Measurements from ENCODE around the gene CAPN2. TPM values are rescaled to one million over a fixed set of nuclear protein-coding genes. Genes with fewer than 3 reads are reported as not detected.
A peak's percentile ranks its signal among the peaks of the same experiment; 100 is the strongest.

The CAPN2 gene
- total RNA-seq, 1 experiment from 2014 or later: 155 TPM

- H3K27ac ChIP-seq: no peak overlapping the region
- DNase-seq (ENCODE audit: low read depth in 1 of 2, low spot score in 2 of 2): no peak
- no peak overlapping the region for H3K4me3 ChIP-seq
- no peaks in the 10 kb centered on the region for H3K9me3 ChIP-seq (replicated peaks)
- H3K27me3 ChIP-seq (replicated peaks): no peaks in the 10 kb centered on the region
- peaks cover 71% of the 10 kb centered on the region for H3K4me1 ChIP-seq (replicated peaks)
- H3K36me3 ChIP-seq: peaks cover 83% of the 10 kb centered on the region
These were observed 4.0 kb downstream of the CAPN2 start for GRCh38 chr1:223716302-223716862.

GRCh38 chr1:223717123-223717522 is 4.8 kb downstream of the CAPN2 start:
- no peak overlapping the region for H3K27ac ChIP-seq
- H3K4me3 ChIP-seq: no peak overlapping the region
- H3K4me1 ChIP-seq (replicated peaks): peaks cover 64% of the 10 kb centered on the region
- no peaks in the 10 kb centered on the region for H3K27me3 ChIP-seq (replicated peaks)
- no peaks in the 10 kb centered on the region for H3K9me3 ChIP-seq (replicated peaks)
- no peak for DNase-seq (ENCODE audit: low read depth in 1 of 2, low spot score in 2 of 2)
- peaks cover 87% of the 10 kb centered on the region for H3K36me3 ChIP-seq

GRCh38 chr1:223717695-223718363 is 5.5 kb downstream of the CAPN2 start:
- H3K4me1 ChIP-seq (replicated peaks): peaks cover 59% of the 10 kb centered on the region

GRCh38 chr1:223718850-223719249 is 6.5 kb downstream of the CAPN2 start:
- Histone ChIP-seq H3K9me3 (replicated peaks) (no peaks in the 10 kb centered on the region), H3K27ac (0 out of 2 replicates have a peak overlapping the region, but pooled peaks have one; percentile 5), H3K4me3 (no peak overlapping the region), H3K27me3 (replicated peaks) (no peaks in the 10 kb centered on the region), H3K4me1 (replicated peaks) (peaks cover 55% of the 10 kb centered on the region), H3K36me3 (peaks cover 83% of the 10 kb centered on the region)
- DNase-seq (ENCODE audit: low read depth in 1 of 2, low spot score in 2 of 2): no peak

More at GRCh38 chr1:223717695-223718363, 5.5 kb downstream of the CAPN2 start:
- Histone ChIP-seq H3K4me3 (no peak overlapping the region), H3K27me3 (replicated peaks) (no peaks in the 10 kb centered on the region), H3K36me3 (peaks cover 80% of the 10 kb centered on the region), H3K27ac (no peak overlapping the region), H3K9me3 (replicated peaks) (no peaks in the 10 kb centered on the region)
- DNase-seq (ENCODE audit: low read depth in 1 of 2, low spot score in 2 of 2): no peak

- Histone ChIP-seq H3K4me1 (replicated peaks) (peaks cover 55% of the 10 kb centered on the region), H3K36me3 (peaks cover 84% of the 10 kb centered on the region), H3K27ac (no peak overlapping the region), H3K9me3 (replicated peaks) (no peaks in the 10 kb centered on the region), H3K27me3 (replicated peaks) (no peaks in the 10 kb centered on the region), H3K4me3 (no peak overlapping the region)
- DNase-seq (ENCODE audit: low read depth in 1 of 2, low spot score in 2 of 2): no peak
These were observed 8.7 kb downstream of the CAPN2 start for GRCh38 chr1:223720971-223721591.

GRCh38 chr1:223721658-223722607 is 9.6 kb downstream of the CAPN2 start:
- H3K27ac ChIP-seq: no peak overlapping the region
- no peak overlapping the region for H3K4me3 ChIP-seq
- peaks cover 55% of the 10 kb centered on the region for H3K4me1 ChIP-seq (replicated peaks)
- no peaks in the 10 kb centered on the region for H3K27me3 ChIP-seq (replicated peaks)
- H3K36me3 ChIP-seq: peaks cover 80% of the 10 kb centered on the region
- DNase-seq (ENCODE audit: low read depth in 1 of 2, low spot score in 2 of 2): no peak
- H3K9me3 ChIP-seq (replicated peaks): no peaks in the 10 kb centered on the region

GRCh38 chr1:223723351-223723904 is 11.1 kb downstream of the CAPN2 start:
- Histone ChIP-seq H3K27ac (no peak overlapping the region), H3K27me3 (replicated peaks) (no peaks in the 10 kb centered on the region), H3K9me3 (replicated peaks) (no peaks in the 10 kb centered on the region), H3K4me1 (replicated peaks) (peaks cover 54% of the 10 kb centered on the region), H3K4me3 (no peak overlapping the region), H3K36me3 (peaks cover 80% of the 10 kb centered on the region)
- DNase-seq (ENCODE audit: low read depth in 1 of 2, low spot score in 2 of 2): no peak

GRCh38 chr1:223724376-223724775 is 12.0 kb downstream of the CAPN2 start:
- H3K27ac ChIP-seq: peak overlapping the region; percentile 2; the same call in 1 of the 2 replicates
- peaks cover 45% of the 10 kb centered on the region for H3K4me1 ChIP-seq (replicated peaks)
- H3K9me3 ChIP-seq (replicated peaks): no peaks in the 10 kb centered on the region
- DNase-seq (ENCODE audit: low read depth in 1 of 2, low spot score in 2 of 2): peak; percentile 74 to 75
- H3K27me3 ChIP-seq (replicated peaks): no peaks in the 10 kb centered on the region
- peaks cover 80% of the 10 kb centered on the region for H3K36me3 ChIP-seq
- no peak overlapping the region for H3K4me3 ChIP-seq

- Histone ChIP-seq H3K36me3 (peaks cover 71% of the 10 kb centered on the region), H3K9me3 (replicated peaks) (no peaks in the 10 kb centered on the region), H3K4me1 (replicated peaks) (peaks cover 47% of the 10 kb centered on the region), H3K27me3 (replicated peaks) (no peaks in the 10 kb centered on the region), H3K4me3 (no peak overlapping the region), H3K27ac (peak overlapping the region; percentile 61; the same call in 1 of the 2 replicates)
- DNase-seq (ENCODE audit: low read depth in 1 of 2, low spot score in 2 of 2): no peak
These were observed 13.2 kb downstream of the CAPN2 start for GRCh38 chr1:223725578-223725977.

GRCh38 chr1:223726380-223727001 is 14.2 kb downstream of the CAPN2 start:
- no peak overlapping the region for H3K4me3 ChIP-seq
- peaks cover 56% of the 10 kb centered on the region for H3K4me1 ChIP-seq (replicated peaks)
- H3K36me3 ChIP-seq: peaks cover 68% of the 10 kb centered on the region

GRCh38 chr1:223727541-223727940 is 15.2 kb downstream of the CAPN2 start:
- peak overlapping the region; percentile 42; the same call in 1 of the 2 replicates for H3K27ac ChIP-seq
- no peak for DNase-seq (ENCODE audit: low read depth in 1 of 2, low spot score in 2 of 2)

More at GRCh38 chr1:223726380-223727001, 14.2 kb downstream of the CAPN2 start:
- no peaks in the 10 kb centered on the region for H3K27me3 ChIP-seq (replicated peaks)
- no peaks in the 10 kb centered on the region for H3K9me3 ChIP-seq (replicated peaks)
- peak overlapping the region; percentile 61 for H3K27ac ChIP-seq
- peak; percentile 96 to 97 for DNase-seq (ENCODE audit: low read depth in 1 of 2, low spot score in 2 of 2)

GRCh38 chr1:223729906-223730305 is 17.6 kb downstream of the CAPN2 start:
- Histone ChIP-seq H3K27me3 (replicated peaks) (no peaks in the 10 kb centered on the region), H3K27ac (no peak overlapping the region), H3K4me3 (no peak overlapping the region), H3K9me3 (replicated peaks) (no peaks in the 10 kb centered on the region), H3K4me1 (replicated peaks) (peaks cover 62% of the 10 kb centered on the region), H3K36me3 (peaks cover 77% of the 10 kb centered on the region)
- DNase-seq (ENCODE audit: low read depth in 1 of 2, low spot score in 2 of 2): no peak

More at GRCh38 chr1:223727541-223727940, 15.2 kb downstream of the CAPN2 start:
- H3K36me3 ChIP-seq: peaks cover 72% of the 10 kb centered on the region
- no peaks in the 10 kb centered on the region for H3K9me3 ChIP-seq (replicated peaks)
- no peak overlapping the region for H3K4me3 ChIP-seq
- H3K27me3 ChIP-seq (replicated peaks): no peaks in the 10 kb centered on the region
- peaks cover 67% of the 10 kb centered on the region for H3K4me1 ChIP-seq (replicated peaks)

Measured in SJSA1 (cell line).